ENCODE results near the gene CEP192.
A peak's percentile ranks its signal among the peaks of the same experiment; 100 is the strongest.

CEP192 gene

GRCh38 chr18:13141209-13141608 lies 150.0 kb downstream of the CEP192 start:
- Histone ChIP-seq H3K27ac (ENCODE audit: low read depth, low read length) (no peak overlapping the region), H3K9ac (ENCODE audit: low read length) (no peak overlapping the region), H3K36me3 (ENCODE audit: control insufficient read depth, insufficient read depth, low read length) (no peaks in the 10 kb centered on the region), H3K27me3 (ENCODE audit: control insufficient read depth, insufficient read depth, low read length) (peaks cover 16% of the 10 kb centered on the region; the same call in 1 of the 2 replicates), H3K4me1 (ENCODE audit: control insufficient read depth, insufficient read depth, low read length) (no peaks in the 10 kb centered on the region), H3K4me3 (ENCODE audit: low read depth, low read length) (no peak overlapping the region), H3K9me3 (ENCODE audit: control insufficient read depth, insufficient read depth, low read depth, low read length) (peaks cover 31% of the 10 kb centered on the region)

DNA sequence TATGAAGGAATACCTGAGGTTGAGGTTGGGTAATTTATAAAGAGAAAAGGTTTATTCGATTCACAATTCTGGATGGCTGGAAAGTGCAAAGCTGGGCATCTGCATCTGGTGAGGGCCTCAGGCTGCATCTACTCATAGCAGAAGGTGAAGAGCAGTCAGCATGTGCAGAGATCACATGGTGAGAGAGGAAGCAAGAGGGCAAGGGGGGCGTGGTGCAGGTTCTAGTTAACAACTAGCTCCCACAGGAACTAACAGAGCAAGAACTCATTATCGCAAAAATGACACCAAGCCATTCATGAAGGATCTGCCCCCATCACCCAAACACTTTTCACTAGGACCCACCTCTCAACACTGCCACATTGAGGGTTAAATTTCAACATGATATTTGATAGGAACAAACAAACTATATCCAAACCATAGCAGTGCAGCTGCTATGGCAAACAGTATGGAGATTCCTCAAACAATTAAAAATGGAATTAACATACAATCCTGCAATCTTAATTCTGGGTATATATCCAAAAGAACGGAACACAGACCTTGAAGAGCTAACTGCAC lies 154.6 kb downstream of the CEP192 start:
- H3K36me3 ChIP-seq (ENCODE audit: control insufficient read depth, insufficient read depth, low read length) = no peaks in the 10 kb centered on the region
- H3K9ac ChIP-seq (ENCODE audit: low read length) = no peak overlapping the region

DNA sequence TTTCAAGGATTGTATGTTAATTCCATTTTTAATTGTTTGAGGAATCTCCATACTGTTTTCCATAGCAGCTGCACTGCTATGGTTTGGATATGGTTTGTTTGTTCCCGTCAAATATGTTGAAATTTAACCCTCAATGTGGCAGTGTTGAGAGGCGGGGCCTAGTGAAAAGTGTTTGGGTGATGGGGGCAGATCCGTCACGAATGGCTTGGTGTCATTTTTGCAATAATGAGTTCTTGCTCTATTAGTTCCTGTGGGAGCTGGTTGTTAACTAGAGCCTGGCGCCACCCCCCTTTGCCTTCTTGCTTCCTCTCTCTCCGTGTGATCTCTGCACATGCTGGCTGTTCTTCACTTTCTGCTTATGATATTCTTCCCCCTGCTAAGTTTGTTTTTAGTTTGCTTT lies 156.0 kb downstream of the CEP192 start:
- Histone ChIP-seq H3K27ac (ENCODE audit: low read depth, low read length) (no peak overlapping the region), H3K4me1 (ENCODE audit: control insufficient read depth, insufficient read depth, low read length) (no peaks in the 10 kb centered on the region), H3K4me3 (ENCODE audit: low read depth, low read length) (no peak overlapping the region), H3K36me3 (ENCODE audit: control insufficient read depth, insufficient read depth, low read length) (no peaks in the 10 kb centered on the region), H3K9ac (ENCODE audit: low read length) (no peak overlapping the region), H3K9me3 (ENCODE audit: control insufficient read depth, insufficient read depth, low read depth, low read length) (peaks cover 30% of the 10 kb centered on the region), H3K27me3 (ENCODE audit: control insufficient read depth, insufficient read depth, low read length) (no peaks in the 10 kb centered on the region)

More for the DNA sequence above, 154.6 kb downstream of the CEP192 start:
- Histone ChIP-seq H3K27me3 (ENCODE audit: control insufficient read depth, insufficient read depth, low read length) (no peaks in the 10 kb centered on the region), H3K4me3 (ENCODE audit: low read depth, low read length) (no peak overlapping the region), H3K27ac (ENCODE audit: low read depth, low read length) (no peak overlapping the region), H3K4me1 (ENCODE audit: control insufficient read depth, insufficient read depth, low read length) (no peaks in the 10 kb centered on the region), H3K9me3 (ENCODE audit: control insufficient read depth, insufficient read depth, low read depth, low read length) (peaks cover 31% of the 10 kb centered on the region)

DNA sequence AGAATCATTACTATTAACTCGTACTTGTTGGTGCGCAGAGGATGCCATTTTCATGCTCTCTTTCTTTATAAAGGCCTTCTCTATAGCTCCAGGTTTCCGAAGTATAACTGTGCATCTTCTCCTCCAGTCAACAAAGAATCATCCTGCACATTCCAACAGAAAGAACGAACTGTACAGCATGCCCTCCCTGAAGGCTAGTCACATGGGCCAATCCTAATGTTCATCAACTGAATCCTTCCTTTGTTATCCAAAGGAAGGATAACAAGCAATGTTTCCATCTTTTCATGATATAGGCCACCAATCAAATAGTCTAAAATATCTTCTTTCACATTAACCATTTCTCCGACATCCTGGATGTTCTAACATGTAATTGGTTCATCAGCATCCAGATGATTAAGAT lies 160.5 kb downstream of the CEP192 start:
- peaks cover 3% of the 10 kb centered on the region; the same call in 1 of the 2 replicates for H3K9me3 ChIP-seq (ENCODE audit: control insufficient read depth, insufficient read depth, low read depth, low read length)
- H3K4me3 ChIP-seq (ENCODE audit: low read depth, low read length) = no peak overlapping the region
- no peaks in the 10 kb centered on the region for H3K4me1 ChIP-seq (ENCODE audit: control insufficient read depth, insufficient read depth, low read length)
- no peak overlapping the region for H3K9ac ChIP-seq (ENCODE audit: low read length)
- no peak overlapping the region for H3K27ac ChIP-seq (ENCODE audit: low read depth, low read length)
- H3K27me3 ChIP-seq (ENCODE audit: control insufficient read depth, insufficient read depth, low read length) = no peaks in the 10 kb centered on the region
- H3K36me3 ChIP-seq (ENCODE audit: control insufficient read depth, insufficient read depth, low read length) = no peaks in the 10 kb centered on the region

GRCh38 chr18:13158428-13158827 lies 167.3 kb downstream of the CEP192 start:
- H3K4me3 ChIP-seq (ENCODE audit: low read depth, low read length) = no peak overlapping the region
- no peaks in the 10 kb centered on the region for H3K27me3 ChIP-seq (ENCODE audit: control insufficient read depth, insufficient read depth, low read length)
- no peaks in the 10 kb centered on the region for H3K4me1 ChIP-seq (ENCODE audit: control insufficient read depth, insufficient read depth, low read length)
- H3K36me3 ChIP-seq (ENCODE audit: control insufficient read depth, insufficient read depth, low read length) = no peaks in the 10 kb centered on the region
- no peak overlapping the region for H3K27ac ChIP-seq (ENCODE audit: low read depth, low read length)
- no peak overlapping the region for H3K9ac ChIP-seq (ENCODE audit: low read length)
- H3K9me3 ChIP-seq (ENCODE audit: control insufficient read depth, insufficient read depth, low read depth, low read length) = peaks cover 11% of the 10 kb centered on the region

- no peaks in the 10 kb centered on the region for H3K4me1 ChIP-seq (ENCODE audit: control insufficient read depth, insufficient read depth, low read length)
- peaks cover 11% of the 10 kb centered on the region for H3K9me3 ChIP-seq (ENCODE audit: control insufficient read depth, insufficient read depth, low read depth, low read length)
- H3K9ac ChIP-seq (ENCODE audit: low read length) = no peak overlapping the region
- H3K36me3 ChIP-seq (ENCODE audit: control insufficient read depth, insufficient read depth, low read length) = no peaks in the 10 kb centered on the region
- no peak overlapping the region for H3K4me3 ChIP-seq (ENCODE audit: low read depth, low read length)
- no peak overlapping the region for H3K27ac ChIP-seq (ENCODE audit: low read depth, low read length)
- H3K27me3 ChIP-seq (ENCODE audit: control insufficient read depth, insufficient read depth, low read length) = no peaks in the 10 kb centered on the region
Observed at GRCh38 chr18:13159579-13159978, 168.4 kb downstream of the CEP192 start.

GRCh38 chr18:13161276-13161899 lies 170.2 kb downstream of the CEP192 start:
- H3K27me3 ChIP-seq (ENCODE audit: control insufficient read depth, insufficient read depth, low read length) = no peaks in the 10 kb centered on the region
- H3K4me1 ChIP-seq (ENCODE audit: control insufficient read depth, insufficient read depth, low read length) = peaks cover 12% of the 10 kb centered on the region
- no peak overlapping the region for H3K4me3 ChIP-seq (ENCODE audit: low read depth, low read length)
- no peak overlapping the region for H3K27ac ChIP-seq (ENCODE audit: low read depth, low read length)
- H3K9me3 ChIP-seq (ENCODE audit: control insufficient read depth, insufficient read depth, low read depth, low read length) = peaks cover 8% of the 10 kb centered on the region
- H3K36me3 ChIP-seq (ENCODE audit: control insufficient read depth, insufficient read depth, low read length) = no peaks in the 10 kb centered on the region
- no peak overlapping the region for H3K9ac ChIP-seq (ENCODE audit: low read length)

GRCh38 chr18:13163167-13163927 lies 172.2 kb downstream of the CEP192 start:
- H3K4me3 ChIP-seq (ENCODE audit: low read depth, low read length) = no peak overlapping the region
- no peak overlapping the region for H3K27ac ChIP-seq (ENCODE audit: low read depth, low read length)
- H3K36me3 ChIP-seq (ENCODE audit: control insufficient read depth, insufficient read depth, low read length) = no peaks in the 10 kb centered on the region
- no peak overlapping the region for H3K9ac ChIP-seq (ENCODE audit: low read length)
- peaks cover 12% of the 10 kb centered on the region for H3K4me1 ChIP-seq (ENCODE audit: control insufficient read depth, insufficient read depth, low read length)
- H3K9me3 ChIP-seq (ENCODE audit: control insufficient read depth, insufficient read depth, low read depth, low read length) = no peaks in the 10 kb centered on the region; the same call in 1 of the 2 replicates
- no peaks in the 10 kb centered on the region for H3K27me3 ChIP-seq (ENCODE audit: control insufficient read depth, insufficient read depth, low read length)

- Histone ChIP-seq H3K27me3 (ENCODE audit: control insufficient read depth, insufficient read depth, low read length) (no peaks in the 10 kb centered on the region), H3K4me3 (ENCODE audit: low read depth, low read length) (no peak overlapping the region), H3K4me1 (ENCODE audit: control insufficient read depth, insufficient read depth, low read length) (peaks cover 12% of the 10 kb centered on the region), H3K36me3 (ENCODE audit: control insufficient read depth, insufficient read depth, low read length) (no peaks in the 10 kb centered on the region), H3K9ac (ENCODE audit: low read length) (no peak overlapping the region), H3K27ac (ENCODE audit: low read depth, low read length) (no peak overlapping the region), H3K9me3 (ENCODE audit: control insufficient read depth, insufficient read depth, low read depth, low read length) (no peaks in the 10 kb centered on the region; the same call in 1 of the 2 replicates)
Observed at GRCh38 chr18:13164406-13164805, 173.2 kb downstream of the CEP192 start.

DNA sequence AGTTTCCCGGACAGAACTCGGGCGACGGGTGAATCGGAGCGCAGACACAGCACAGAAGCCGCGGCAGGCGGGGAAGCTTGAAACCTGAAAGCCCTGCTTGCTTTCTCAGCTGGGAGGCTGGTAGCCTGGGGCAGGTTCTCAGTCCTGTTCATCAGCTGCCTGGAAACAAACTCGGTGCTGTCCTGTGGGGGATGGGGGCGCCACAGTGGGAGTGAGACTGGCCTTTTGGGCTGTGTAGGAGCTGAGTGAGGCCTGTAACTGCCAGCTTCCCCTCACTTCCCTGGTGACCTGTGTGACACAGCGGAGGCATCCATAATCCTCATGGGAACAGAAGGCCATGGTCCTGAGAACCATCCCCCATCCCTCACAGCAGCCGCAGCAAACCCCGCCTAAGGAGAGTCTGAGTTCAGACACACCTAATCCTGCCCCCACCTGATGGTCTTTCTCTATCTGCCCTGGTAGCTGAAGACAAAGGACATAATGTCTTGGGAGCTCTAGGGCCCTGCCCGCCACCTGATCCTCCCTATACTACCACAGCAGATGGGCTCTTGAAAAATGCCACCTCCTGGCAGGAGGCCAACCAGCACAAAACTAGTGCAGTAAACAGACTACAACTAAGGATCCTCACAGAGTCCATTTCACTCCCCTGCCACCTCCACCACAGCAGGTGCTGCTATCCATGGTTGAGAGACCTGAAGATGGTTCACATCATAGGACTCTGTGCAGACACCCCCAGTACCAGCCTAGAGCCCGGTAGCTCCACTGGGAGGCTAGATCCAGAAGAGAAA lies 174.7 kb downstream of the CEP192 start:
- Histone ChIP-seq H3K36me3 (ENCODE audit: control insufficient read depth, insufficient read depth, low read length) (no peaks in the 10 kb centered on the region), H3K4me3 (ENCODE audit: low read depth, low read length) (peak overlapping the region; percentile 37; the same call in 1 of the 2 replicates), H3K27ac (ENCODE audit: low read depth, low read length) (no peak overlapping the region), H3K9me3 (ENCODE audit: control insufficient read depth, insufficient read depth, low read depth, low read length) (no peaks in the 10 kb centered on the region; the same call in 1 of the 2 replicates), H3K27me3 (ENCODE audit: control insufficient read depth, insufficient read depth, low read length) (no peaks in the 10 kb centered on the region), H3K4me1 (ENCODE audit: control insufficient read depth, insufficient read depth, low read length) (peaks cover 12% of the 10 kb centered on the region), H3K9ac (ENCODE audit: low read length) (peak overlapping the region; percentile 61)
